Measurements from ENCODE around the gene APC. TPM values are rescaled to one million over a fixed set of nuclear protein-coding genes. Genes with fewer than 3 reads are reported as not detected.

The APC gene
- total RNA-seq, 1 experiment from 2014 or later = 40.0 TPM

- no peak for DNase-seq (ENCODE audit: low spot score)
- no peaks in the 10 kb centered on the region for H3K36me3 Mint-ChIP-seq
- H3K27ac Mint-ChIP-seq = no peak overlapping the region
- CTCF ChIA-PET = interaction anchor here (0.6 to 1.1 kb wide), 2 partner anchors 12 to 212 kb away, joined by 3 to 7 read pairs; no protein-coding TSS in a partner anchor
- H3K27me3 Mint-ChIP-seq (ENCODE audit: low read depth) = no peaks in the 10 kb centered on the region
- no peaks in the 10 kb centered on the region for H3K9me3 Mint-ChIP-seq
- TF ChIP-seq NFYB (CRISPR knock-in tag; conservative IDR thresholded peaks at IDR 0.05; ENCODE audit: low read depth) (no peak), MXD4 (CRISPR knock-in tag; IDR thresholded peaks at IDR 0.05; ENCODE audit: borderline replicate concordance) (no peak), CTCF (IDR thresholded peaks at IDR 0.05) (no peak), ZNF423 (CRISPR knock-in tag; IDR thresholded peaks at IDR 0.05) (no peak), NFATC4 (CRISPR knock-in tag; IDR thresholded peaks at IDR 0.05) (no peak)
- H3K4me3 Mint-ChIP-seq = no peak overlapping the region
- POLR2A ChIA-PET = no interaction called here
- peaks cover 13% of the 10 kb centered on the region for H3K4me1 Mint-ChIP-seq
- ATAC-seq = no peak
These were observed 33.5 kb upstream of the APC start for GRCh38 chr5:112703866-112704820.

- ATAC-seq (no peak), DNase-seq (ENCODE audit: low spot score) (no peak)
- CTCF ChIA-PET = interaction anchor here (2.6 kb wide), 1 partner anchor 15 kb away, joined by 19 read pairs; no protein-coding TSS in a partner anchor
- no peaks in the 10 kb centered on the region for H3K27me3 Mint-ChIP-seq (ENCODE audit: low read depth)
- TF ChIP-seq PRDM15 (CRISPR knock-in tag; IDR thresholded peaks at IDR 0.05) (no peak), USF2 (CRISPR knock-in tag; IDR thresholded peaks at IDR 0.05) (no peak), CREM (CRISPR knock-in tag; IDR thresholded peaks at IDR 0.05) (no peak), ATF3 (CRISPR knock-in tag; conservative IDR thresholded peaks at IDR 0.05) (no peak), CBFB (CRISPR knock-in tag; IDR thresholded peaks at IDR 0.05; ENCODE audit: low read depth) (no peak), GRHL2 (CRISPR knock-in tag; IDR thresholded peaks at IDR 0.05; ENCODE audit: insufficient replicate concordance, severe bottlenecking) (no peak), JAZF1 (CRISPR knock-in tag; IDR thresholded peaks at IDR 0.05) (no peak), MLX (CRISPR knock-in tag; IDR thresholded peaks at IDR 0.05) (no peak), NR3C1 (CRISPR knock-in tag; conservative IDR thresholded peaks at IDR 0.05; ENCODE audit: low read depth) (no peak), ZSCAN18 (CRISPR knock-in tag; IDR thresholded peaks at IDR 0.05) (no peak), TP53 (CRISPR knock-in tag; IDR thresholded peaks at IDR 0.05) (no peak), SOX15 (CRISPR knock-in tag; IDR thresholded peaks at IDR 0.05) (no peak), MYBL2 (CRISPR knock-in tag; IDR thresholded peaks at IDR 0.05) (no peak), NR1H2 (CRISPR knock-in tag; IDR thresholded peaks at IDR 0.05) (no peak), NFATC4 (CRISPR knock-in tag; IDR thresholded peaks at IDR 0.05) (no peak), ZNF281 (CRISPR knock-in tag; IDR thresholded peaks at IDR 0.05) (no peak), ZNF396 (CRISPR knock-in tag; IDR thresholded peaks at IDR 0.05; ENCODE audit: borderline replicate concordance) (no peak), ETV6 (CRISPR knock-in tag; IDR thresholded peaks at IDR 0.05) (no peak)
- H3K9me3 Mint-ChIP-seq = no peaks in the 10 kb centered on the region
- H3K4me3 Mint-ChIP-seq = peak overlapping the region; percentile 92; the same call in 1 of the 2 replicates
- H3K36me3 Mint-ChIP-seq = no peaks in the 10 kb centered on the region
- no peak overlapping the region for H3K27ac Mint-ChIP-seq
- POLR2A ChIA-PET = no interaction called here
- H3K4me1 Mint-ChIP-seq = peaks cover 35% of the 10 kb centered on the region
These were observed 31.2 kb upstream of the APC start for GRCh38 chr5:112706446-112707016.

Data from WTC11 (cell line).